H9 (cell line): Measurements from ENCODE around the gene STAB2. TPM values are rescaled to one million over a fixed set of nuclear protein-coding genes. Genes with fewer than 3 reads are reported as not detected.

Source experiments
- DNase-seq: peaks from one replicate; pipeline ENCODE4 v3.0.0-alpha.2; 2017
- H2AFZ ChIP-seq: one replicate; pipeline ENCODE4 v1.6.1; 2013; ENCODE audit warnings: mild to moderate bottlenecking, low read length, control low read depth, moderate library complexity
- H2AK5ac ChIP-seq: 2 replicates; pipeline ENCODE4 v1.6.1; 2013; ENCODE audit warnings: low read length, control low read depth, mixed read lengths; ENCODE audit not compliant: insufficient read length
- H2BK120ac ChIP-seq: one replicate; pipeline ENCODE4 v1.6.1; 2013; ENCODE audit warnings: low read depth, mild to moderate bottlenecking, low read length, control low read depth, inconsistent platforms; ENCODE audit not compliant: poor library complexity, severe bottlenecking
- H2BK12ac ChIP-seq: 2 replicates; pipeline ENCODE4 v1.6.1; 2013; ENCODE audit warnings: low read length, control low read depth, mixed read lengths, low read depth; ENCODE audit not compliant: insufficient read length
- H2BK15ac ChIP-seq: 2 replicates; pipeline ENCODE4 v1.6.1; 2013; ENCODE audit warnings: low read depth, low read length, control low read depth
- H2BK20ac ChIP-seq: one replicate; pipeline ENCODE4 v1.6.1; 2013; ENCODE audit warnings: low read depth, mild to moderate bottlenecking, low read length, control low read depth, inconsistent platforms; ENCODE audit not compliant: poor library complexity, severe bottlenecking
- H2BK5ac ChIP-seq: 2 replicates; pipeline ENCODE4 v1.6.1; 2013; ENCODE audit warnings: low read length, control low read depth, mixed read lengths; ENCODE audit not compliant: insufficient read length
- H3K14ac ChIP-seq: 2 replicates; pipeline ENCODE4 v1.6.1; 2013; ENCODE audit warnings: low read length, control low read depth; ENCODE audit not compliant: insufficient read depth
- H3K18ac ChIP-seq: 2 replicates; pipeline ENCODE4 v1.6.1; 2013; ENCODE audit warnings: low read depth, mild to moderate bottlenecking, mixed read lengths, low read length, control low read depth; ENCODE audit not compliant: insufficient read length
- H3K23ac ChIP-seq: 2 replicates; pipeline ENCODE4 v1.6.1; 2013; ENCODE audit warnings: low read length, control low read depth, mixed read lengths, low read depth; ENCODE audit not compliant: insufficient read length
- H3K23me2 ChIP-seq: 2 replicates; pipeline ENCODE4 v1.6.1; 2013; ENCODE audit warnings: low read depth, mild to moderate bottlenecking, mixed read lengths, low read length, control low read depth; ENCODE audit not compliant: insufficient read length, poor library complexity, severe bottlenecking
- H3K27ac ChIP-seq: 2 replicates; pipeline ENCODE4 v1.5.1; 2013; ENCODE audit warnings: low read length, control low read depth, mixed read lengths, low read depth; ENCODE audit not compliant: insufficient read length
- H3K27me3 ChIP-seq: 2 replicates; pipeline ENCODE4 v1.6.1; 2013; ENCODE audit warnings: low read length, control low read depth, inconsistent platforms; ENCODE audit not compliant: insufficient read depth
- H3K4ac ChIP-seq: 2 replicates; pipeline ENCODE4 v1.6.1; 2013; ENCODE audit warnings: low read depth, mild to moderate bottlenecking, control low read depth, inconsistent platforms, low read length, moderate library complexity
- H3K4me1 ChIP-seq: 2 replicates; pipeline ENCODE4 v1.6.1; 2013; ENCODE audit warnings: low read length, control low read depth, inconsistent platforms; ENCODE audit not compliant: insufficient read depth
- H3K4me2 ChIP-seq: 2 replicates; pipeline ENCODE4 v1.6.1; 2013; ENCODE audit warnings: low read length, control low read depth, mixed read lengths; ENCODE audit not compliant: insufficient read length, insufficient read depth
- H3K56ac ChIP-seq: 2 replicates; pipeline ENCODE4 v1.6.1; 2013; ENCODE audit warnings: low read depth, mild to moderate bottlenecking, mixed read lengths, low read length, control low read depth; ENCODE audit not compliant: insufficient read length
- H3K79me1 ChIP-seq: 2 replicates; pipeline ENCODE4 v1.6.1; 2013; ENCODE audit warnings: low read depth, mild to moderate bottlenecking, moderate library complexity, low read length, control low read depth, inconsistent platforms; ENCODE audit not compliant: insufficient read depth, poor library complexity, severe bottlenecking
- H3K79me2 ChIP-seq: 2 replicates; pipeline ENCODE4 v1.6.1; 2013; ENCODE audit warnings: low read length, control low read depth, inconsistent platforms; ENCODE audit not compliant: insufficient read depth
- H3K9ac ChIP-seq: 2 replicates; pipeline ENCODE4 v1.6.1; 2013; ENCODE audit warnings: low read length, control low read depth, mixed read lengths; ENCODE audit not compliant: insufficient read length; ENCODE audit errors: extremely low read depth
- H3K9me3 ChIP-seq: one replicate; pipeline ENCODE4 v1.6.1; 2013; ENCODE audit warnings: low read depth, low read length, inconsistent platforms; ENCODE audit not compliant: control insufficient read depth
- H3T11ph ChIP-seq: one replicate; pipeline ENCODE4 v1.6.1; 2013; ENCODE audit warnings: mild to moderate bottlenecking, low read length, control low read depth, inconsistent platforms
- H4K20me1 ChIP-seq: one replicate; pipeline ENCODE4 v1.6.1; 2013; ENCODE audit not compliant: control insufficient read depth, insufficient read length, insufficient read depth
- H4K5ac ChIP-seq: 2 replicates; pipeline ENCODE4 v1.6.1; 2013; ENCODE audit warnings: low read depth, mild to moderate bottlenecking, mixed read lengths, low read length, control low read depth; ENCODE audit not compliant: insufficient read length
- H4K8ac ChIP-seq: replicated peaks from 2 replicates; pipeline ENCODE4 v1.6.1; 2013; ENCODE audit warnings: low read length, control low read depth, mixed read lengths, low read depth; ENCODE audit not compliant: insufficient read length
- H4K91ac ChIP-seq: 2 replicates; pipeline ENCODE4 v1.6.1; 2013; ENCODE audit warnings: low read depth, mild to moderate bottlenecking, moderate library complexity, mixed read lengths, low read length, control low read depth; ENCODE audit not compliant: insufficient read length
- H3K27ac Mint-ChIP-seq, 3 experiments: 2 replicates in 2 of 3; 3 replicates in 1 of 3; pipeline ENCODE4 v1.8.0; 2020 to 2021; ENCODE audit warnings: mixed read lengths in 3 of 3, mild to moderate bottlenecking in 1 of 3, moderate library complexity in 1 of 3
- H3K27me3 Mint-ChIP-seq: 2 replicates; pipeline ENCODE4 v1.8.0; 2021; ENCODE audit warnings: low read depth, mild to moderate bottlenecking, moderate library complexity, mixed read lengths
- H3K36me3 Mint-ChIP-seq, 3 experiments: 2 replicates in 2 of 3; 3 replicates in 1 of 3; pipeline ENCODE4 v1.8.0; 2020 to 2021; ENCODE audit warnings: low read depth in 3 of 3, mixed read lengths in 3 of 3; ENCODE audit not compliant: insufficient read depth in 1 of 3
- H3K4me1 Mint-ChIP-seq, 2 experiments: 2 replicates each; pipeline ENCODE4 v1.8.0; 2020; ENCODE audit warnings: mixed read lengths in 2 of 2
- H3K4me3 Mint-ChIP-seq, 2 experiments: 2 replicates in 1 of 2; 3 replicates in 1 of 2; pipeline ENCODE4 v1.8.0; 2020 to 2021; ENCODE audit warnings: mild to moderate bottlenecking in 2 of 2, mixed read lengths in 2 of 2, moderate library complexity in 1 of 2
- H3K9me3 Mint-ChIP-seq, 2 experiments: 2 replicates in 1 of 2; 3 replicates in 1 of 2; pipeline ENCODE4 v1.8.0; 2020; ENCODE audit warnings: mild to moderate bottlenecking in 2 of 2, mixed read lengths in 2 of 2, moderate library complexity in 1 of 2
- WGBS: extraction: QIAGEN DNeasy Blood & Tissue Kit; methylation state at CpG from one replicate; pipeline ENCODE4 v1.1.7; 2013; ENCODE audit warnings: missing lambda C conversion rate, low lambda C conversion rate, mixed read lengths; ENCODE audit not compliant: insufficient read length; ENCODE audit errors: extremely low coverage; 5-methylcytosine and 5-hydroxymethylcytosine counted together
- total RNA-seq: library from RNA; stranded (reverse); gene quantifications from 2 replicates; pipeline ENCODE4 v1.2.1, GENCODE V29; 2021
- TF ChIP-seq, protein P1 (sequence below): fragments of 200-600 bp; sonication (generic); conservative IDR thresholded peaks from 3 replicates; pipeline ENCODE4 v1.8.0; 2021; ENCODE audit warnings: antibody characterized with exemption, mild to moderate bottlenecking

STAB2 gene
- total RNA-seq, 1 experiment from 2014 or later, result 0.02 TPM

DNA sequence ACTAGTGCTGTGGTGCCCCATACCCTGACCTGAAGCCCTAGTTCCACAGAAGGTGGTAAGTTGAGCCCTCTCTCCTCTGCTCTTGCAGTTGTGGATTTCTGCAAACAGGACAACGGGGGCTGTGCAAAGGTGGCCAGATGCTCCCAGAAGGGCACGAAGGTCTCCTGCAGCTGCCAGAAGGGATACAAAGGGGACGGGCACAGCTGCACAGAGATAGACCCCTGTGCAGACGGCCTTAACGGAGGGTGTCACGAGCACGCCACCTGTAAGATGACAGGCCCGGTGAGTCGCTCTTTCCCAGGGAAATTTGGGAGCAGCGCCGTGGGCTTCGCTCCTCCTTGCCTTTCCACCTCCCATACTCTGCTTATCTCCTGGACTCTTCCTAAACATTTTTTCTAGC lies 161.8 kb downstream of the STAB2 start:
- Histone ChIP-seq H3K79me2 (no peaks in the 10 kb centered on the region), H3K23me2 (no peaks in the 10 kb centered on the region), H2BK12ac (no peak overlapping the region), H3K18ac (no peak overlapping the region), H4K8ac (no peak overlapping the region), H4K91ac (no peak overlapping the region), H3K79me1 (no peaks in the 10 kb centered on the region), H3T11ph (no peak overlapping the region), H3K27me3 (no peaks in the 10 kb centered on the region; the same call in 1 of the 2 replicates), H2BK15ac (no peak overlapping the region; the same call in 1 of the 2 replicates), H3K4me1 (no peaks in the 10 kb centered on the region), H4K5ac (no peak overlapping the region), H2BK20ac (no peak overlapping the region), H2BK5ac (no peak overlapping the region), H2BK120ac (no peak overlapping the region), H3K4ac (no peak overlapping the region), H3K27ac (no peak overlapping the region), H3K56ac (no peak overlapping the region), H2AK5ac (no peak overlapping the region), H4K20me1 (no peaks in the 10 kb centered on the region), H3K9me3 (no peaks in the 10 kb centered on the region), H3K14ac (no peak overlapping the region), H3K9ac (no peak overlapping the region), H3K23ac (no peak overlapping the region), H3K4me2 (no peak overlapping the region), H2AFZ (no peak overlapping the region)
- H3K36me3 Mint-ChIP-seq, result no peaks in the 10 kb centered on the region
- peaks cover 4% of the 10 kb centered on the region; the same call in 1 of the 2 replicates for H3K27me3 Mint-ChIP-seq
- no peak for DNase-seq
- H3K9me3 Mint-ChIP-seq, result no peaks in the 10 kb centered on the region
- TF ChIP-seq, protein P1, sequence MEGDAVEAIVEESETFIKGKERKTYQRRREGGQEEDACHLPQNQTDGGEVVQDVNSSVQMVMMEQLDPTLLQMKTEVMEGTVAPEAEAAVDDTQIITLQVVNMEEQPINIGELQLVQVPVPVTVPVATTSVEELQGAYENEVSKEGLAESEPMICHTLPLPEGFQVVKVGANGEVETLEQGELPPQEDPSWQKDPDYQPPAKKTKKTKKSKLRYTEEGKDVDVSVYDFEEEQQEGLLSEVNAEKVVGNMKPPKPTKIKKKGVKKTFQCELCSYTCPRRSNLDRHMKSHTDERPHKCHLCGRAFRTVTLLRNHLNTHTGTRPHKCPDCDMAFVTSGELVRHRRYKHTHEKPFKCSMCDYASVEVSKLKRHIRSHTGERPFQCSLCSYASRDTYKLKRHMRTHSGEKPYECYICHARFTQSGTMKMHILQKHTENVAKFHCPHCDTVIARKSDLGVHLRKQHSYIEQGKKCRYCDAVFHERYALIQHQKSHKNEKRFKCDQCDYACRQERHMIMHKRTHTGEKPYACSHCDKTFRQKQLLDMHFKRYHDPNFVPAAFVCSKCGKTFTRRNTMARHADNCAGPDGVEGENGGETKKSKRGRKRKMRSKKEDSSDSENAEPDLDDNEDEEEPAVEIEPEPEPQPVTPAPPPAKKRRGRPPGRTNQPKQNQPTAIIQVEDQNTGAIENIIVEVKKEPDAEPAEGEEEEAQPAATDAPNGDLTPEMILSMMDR, result no peak
- no CpG with 5 or more reads among the region's 12 CpGs for WGBS
- H3K27ac Mint-ChIP-seq, result peak overlapping the region in 1 of 3 experiments; percentile 70; a peak in 1 of 7 replicates
- no peak overlapping the region; a peak in 1 of 5 replicates for H3K4me3 Mint-ChIP-seq
- H3K4me1 Mint-ChIP-seq, result peaks cover 5% of the 10 kb centered on the region in 2 experiments
